K562 (cell line): ENCODE measurements around the gene ZNF587. TPM values are rescaled to one million over a fixed set of nuclear protein-coding genes. Genes with fewer than 3 reads are reported as not detected.

ENCODE experiments used
- ARNT ChIP-seq, 2 experiments: fragments of 450-650 bp; IDR thresholded peaks; 2 replicates each; pipeline ENCODE4 v1.6.1; 2016; ENCODE audit warnings: mild to moderate bottlenecking in 1 of 2
- BCOR ChIP-seq: fragments of 450-650 bp; IDR thresholded peaks from 2 replicates; pipeline ENCODE4 v1.6.1; 2016
- BRCA1 ChIP-seq, 2 experiments: fragments of 450-650 bp in 1 of 2; sonication (generic) in 1 of 2; formaldehyde crosslinking in 1 of 2; IDR thresholded peaks; 2 replicates each; pipeline versions ENCODE4 v1.5.0 to v1.6.1; 2017 to 2020; ENCODE audit warnings: mild to moderate bottlenecking in 1 of 2, missing genetic modification reagents in 1 of 2
- EHMT2 ChIP-seq: fragments of 450-650 bp; IDR thresholded peaks from 2 replicates; pipeline ENCODE4 v1.6.1; 2018; ENCODE audit warnings: antibody characterized with exemption
- FUS ChIP-seq: fragments of 200-400 bp; formaldehyde crosslinking; optimal IDR thresholded peaks from 2 replicates; pipeline ENCODE3; 2017; ENCODE audit warnings: low read depth, low read length
- HCFC1 ChIP-seq: IDR thresholded peaks from 2 replicates; pipeline ENCODE4 v1.6.1; 2012; ENCODE audit warnings: low read depth, low read length, improper control_type of control experiment
- HEY1 ChIP-seq: fragments of 250-450 bp; sonication (Bioruptor Pico); IDR thresholded peaks from 2 replicates; pipeline ENCODE4 v1.5.0; 2020; ENCODE audit warnings: mild to moderate bottlenecking, moderate library complexity, borderline replicate concordance
- KLF10 ChIP-seq: fragments of 250-450 bp; sonication (Bioruptor Pico); IDR thresholded peaks from 2 replicates; pipeline ENCODE4 v1.6.1; 2021; ENCODE audit warnings: matching md5 sums
- LEF1 ChIP-seq: fragments of 450-650 bp; IDR thresholded peaks from 2 replicates; pipeline ENCODE4 v1.6.1; 2016; ENCODE audit warnings: mild to moderate bottlenecking
- POLR2H ChIP-seq: IDR thresholded peaks from 2 replicates; pipeline ENCODE4 v1.6.1; 2016; ENCODE audit warnings: missing genetic modification characterization, low read depth, mild to moderate bottlenecking, control low read depth, missing compliant biosample characterization, moderate library complexity
- RAD21 ChIP-seq, 2 experiments: fragments of 250-450 bp in 1 of 2; fragments of 450-650 bp in 1 of 2; sonication (Bioruptor Pico) in 1 of 2; formaldehyde crosslinking in 1 of 2; IDR thresholded peaks in 1 of 2; conservative IDR thresholded peaks in 1 of 2; 2 replicates each; pipeline versions ENCODE4 v1.4.0 to v1.8.0; 2020 to 2022; ENCODE audit warnings: mild to moderate bottlenecking in 2 of 2, moderate library complexity in 1 of 2
- ZC3H11A ChIP-seq: IDR thresholded peaks from 2 replicates; pipeline ENCODE4 v1.6.1; 2012; ENCODE audit warnings: low read depth, low read length, improper control_type of control experiment
- ZNF121 ChIP-seq: sonication (generic); formaldehyde crosslinking; conservative IDR thresholded peaks from 2 replicates; pipeline ENCODE4 v1.8.0; 2022; ENCODE audit warnings: missing genetic modification reagents
- ZNF668 ChIP-seq: fragments of 250-450 bp; sonication (Bioruptor Pico); IDR thresholded peaks from 2 replicates; pipeline ENCODE4 v1.8.0; 2022; ENCODE audit warnings: mild to moderate bottlenecking, inconsistent platforms
- polyA plus RNA-seq, 8 experiments: library from polyadenylated mRNA; depleted of rRNA in 4 of 8; stranded (reverse) in 5 of 8; unstranded in 3 of 8; fragments of >200 nt; fragmentation: Nextera tagmentation in 2 of 8; fragmentation: Illumina TruSeq in 1 of 8; extraction: Ambion mirVana in 2 of 8; extraction: Trizol in 1 of 8; gene quantifications; 2 replicates each; pipeline versions ENCODE4 v1.2.1 to v1.2.3, GENCODE V29; 2011 to 2014; ENCODE audit warnings: inconsistent platforms in 1 of 8, missing spikeins in 1 of 8
- total RNA-seq, 7 experiments: library from RNA; depleted of rRNA in 6 of 7; stranded (reverse); fragments of >200 nt in 6 of 7; fragmentation: Illumina TruSeq in 2 of 7; extraction: Trizol in 2 of 7; gene quantifications; 2 replicates each; pipeline versions ENCODE4 v1.2.1 to v1.2.3, GENCODE V29; 2011 to 2021; ENCODE audit warnings: low replicate concordance in 1 of 7
- TF ChIP-seq, protein P1 (sequence below): fragments of 450-650 bp; IDR thresholded peaks from 2 replicates; pipeline ENCODE4 v1.6.1; 2018; ENCODE audit not compliant: partially characterized antibody
- TF ChIP-seq, protein P2 (sequence below): fragments of 250-450 bp; sonication (Bioruptor Pico); IDR thresholded peaks from 2 replicates; pipeline ENCODE4 v1.5.1; 2021; ENCODE audit warnings: mild to moderate bottlenecking
- TF ChIP-seq, protein P3 (sequence below), 3 experiments: IDR thresholded peaks in 2 of 3; conservative IDR thresholded peaks in 1 of 3; 2 replicates each; pipeline ENCODE4 v1.5.1; 2011 to 2012; ENCODE audit warnings: low read length in 3 of 3, mild to moderate bottlenecking in 3 of 3, control low read depth in 2 of 3, improper control_type of control experiment in 1 of 3, inconsistent platforms in 1 of 3, low read depth in 1 of 3, mixed read lengths in 1 of 3, moderate library complexity in 1 of 3; ENCODE audit not compliant: insufficient read depth in 2 of 3
- TF ChIP-seq, protein P4 (sequence below): sonication (generic); formaldehyde crosslinking; IDR thresholded peaks from 2 replicates; pipeline ENCODE4 v1.8.1; 2023; ENCODE audit warnings: mild to moderate bottlenecking, missing genetic modification reagents

The ZNF587 gene
- total and polyA plus RNA-seq, 9 of the 15 experiments (the other 6 are each of a cell fraction or from before 2014, with no cell fraction given), result 3.2 to 42.0 (median 24.9) TPM

DNA sequence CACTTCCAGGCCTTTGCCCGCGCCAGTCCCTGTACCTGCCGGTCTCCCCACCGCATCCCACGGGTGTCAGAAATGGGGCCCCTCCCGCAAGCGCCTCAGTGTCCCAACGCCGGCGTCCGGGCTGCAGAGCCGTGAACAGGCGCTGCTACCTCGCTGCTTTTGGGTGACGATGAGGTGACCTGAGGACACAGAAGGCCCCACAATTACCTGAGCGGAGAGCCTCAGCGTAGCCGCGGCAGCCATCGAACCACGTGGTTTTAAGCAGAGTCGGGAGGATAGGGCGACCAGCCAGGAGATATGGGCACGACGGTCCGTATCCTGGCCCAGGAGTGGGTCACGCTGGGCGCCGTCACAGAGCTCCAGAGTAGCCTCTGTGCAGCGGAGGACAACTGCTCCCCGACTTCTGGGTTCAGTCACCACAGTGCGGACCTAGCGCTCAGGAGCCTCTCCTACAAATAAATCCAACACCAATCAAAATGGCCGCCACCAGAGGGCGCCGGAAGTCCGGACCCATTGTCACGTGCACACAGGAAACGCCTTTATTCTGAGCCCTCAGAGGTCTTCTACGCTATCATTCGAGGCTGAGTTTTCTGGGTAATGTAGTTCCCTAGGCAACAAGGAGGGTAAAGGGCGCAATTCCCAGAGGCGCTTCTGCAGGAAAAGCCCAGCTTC, 39.0 kb downstream of the ZNF587 start, which contains the start of gene ZNF814 (continued):
- no peak for TF ChIP-seq ZNF121 (CRISPR knock-in tag)
- no peak for TF ChIP-seq EHMT2
- no peak for TF ChIP-seq LEF1
- TF ChIP-seq ZC3H11A, result no peak
- TF ChIP-seq FUS, result no peak
- TF ChIP-seq, protein P1, sequence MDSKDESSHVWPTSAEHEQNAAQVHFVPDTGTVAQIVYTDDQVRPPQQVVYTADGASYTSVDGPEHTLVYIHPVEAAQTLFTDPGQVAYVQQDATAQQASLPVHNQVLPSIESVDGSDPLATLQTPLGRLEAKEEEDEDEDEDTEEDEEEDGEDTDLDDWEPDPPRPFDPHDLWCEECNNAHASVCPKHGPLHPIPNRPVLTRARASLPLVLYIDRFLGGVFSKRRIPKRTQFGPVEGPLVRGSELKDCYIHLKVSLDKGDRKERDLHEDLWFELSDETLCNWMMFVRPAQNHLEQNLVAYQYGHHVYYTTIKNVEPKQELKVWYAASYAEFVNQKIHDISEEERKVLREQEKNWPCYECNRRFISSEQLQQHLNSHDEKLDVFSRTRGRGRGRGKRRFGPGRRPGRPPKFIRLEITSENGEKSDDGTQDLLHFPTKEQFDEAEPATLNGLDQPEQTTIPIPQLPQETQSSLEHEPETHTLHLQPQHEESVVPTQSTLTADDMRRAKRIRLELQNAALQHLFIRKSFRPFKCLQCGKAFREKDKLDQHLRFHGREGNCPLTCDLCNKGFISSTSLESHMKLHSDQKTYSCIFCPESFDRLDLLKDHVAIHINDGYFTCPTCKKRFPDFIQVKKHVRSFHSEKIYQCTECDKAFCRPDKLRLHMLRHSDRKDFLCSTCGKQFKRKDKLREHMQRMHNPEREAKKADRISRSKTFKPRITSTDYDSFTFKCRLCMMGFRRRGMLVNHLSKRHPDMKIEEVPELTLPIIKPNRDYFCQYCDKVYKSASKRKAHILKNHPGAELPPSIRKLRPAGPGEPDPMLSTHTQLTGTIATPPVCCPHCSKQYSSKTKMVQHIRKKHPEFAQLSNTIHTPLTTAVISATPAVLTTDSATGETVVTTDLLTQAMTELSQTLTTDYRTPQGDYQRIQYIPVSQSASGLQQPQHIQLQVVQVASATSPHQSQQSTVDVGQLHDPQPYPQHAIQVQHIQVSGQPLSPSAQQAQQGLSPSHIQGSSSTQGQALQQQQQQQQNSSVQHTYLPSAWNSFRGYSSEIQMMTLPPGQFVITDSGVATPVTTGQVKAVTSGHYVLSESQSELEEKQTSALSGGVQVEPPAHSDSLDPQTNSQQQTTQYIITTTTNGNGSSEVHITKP, result no peak
- TF ChIP-seq, protein P2, sequence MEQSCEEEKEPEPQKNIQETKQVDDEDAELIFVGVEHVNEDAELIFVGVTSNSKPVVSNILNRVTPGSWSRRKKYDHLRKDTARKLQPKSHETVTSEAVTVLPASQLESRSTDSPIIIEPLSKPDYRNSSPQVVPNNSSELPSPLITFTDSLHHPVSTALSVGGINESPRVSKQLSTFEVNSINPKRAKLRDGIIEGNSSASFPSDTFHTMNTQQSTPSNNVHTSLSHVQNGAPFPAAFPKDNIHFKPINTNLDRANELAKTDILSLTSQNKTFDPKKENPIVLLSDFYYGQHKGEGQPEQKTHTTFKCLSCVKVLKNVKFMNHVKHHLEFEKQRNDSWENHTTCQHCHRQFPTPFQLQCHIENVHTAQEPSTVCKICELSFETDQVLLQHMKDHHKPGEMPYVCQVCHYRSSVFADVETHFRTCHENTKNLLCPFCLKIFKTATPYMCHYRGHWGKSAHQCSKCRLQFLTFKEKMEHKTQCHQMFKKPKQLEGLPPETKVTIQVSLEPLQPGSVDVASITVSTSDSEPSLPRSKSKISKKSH (CRISPR knock-in tag), result no peak
- no peak for TF ChIP-seq POLR2H (tag)
- TF ChIP-seq HCFC1, result no peak
- no peak for TF ChIP-seq ZNF668 (CRISPR knock-in tag)
- TF ChIP-seq BRCA1 (IDR thresholded peaks at IDR 0.05), result no peak
- no peak for TF ChIP-seq BRCA1 (CRISPR knock-in tag; IDR thresholded peaks at IDR 0.05)
- 0 out of 4 replicates have a peak, but pooled peaks of 1 of the 2 experiments have one; percentile 10 for TF ChIP-seq RAD21 (CRISPR knock-in tag; conservative IDR thresholded peaks at IDR 0.05 in 1 of 2, IDR thresholded peaks at IDR 0.05 in 1 of 2)
- no peak for TF ChIP-seq BCOR
- no peak for TF ChIP-seq HEY1
- TF ChIP-seq KLF10 (CRISPR knock-in tag), result no peak
- TF ChIP-seq, protein P3, sequence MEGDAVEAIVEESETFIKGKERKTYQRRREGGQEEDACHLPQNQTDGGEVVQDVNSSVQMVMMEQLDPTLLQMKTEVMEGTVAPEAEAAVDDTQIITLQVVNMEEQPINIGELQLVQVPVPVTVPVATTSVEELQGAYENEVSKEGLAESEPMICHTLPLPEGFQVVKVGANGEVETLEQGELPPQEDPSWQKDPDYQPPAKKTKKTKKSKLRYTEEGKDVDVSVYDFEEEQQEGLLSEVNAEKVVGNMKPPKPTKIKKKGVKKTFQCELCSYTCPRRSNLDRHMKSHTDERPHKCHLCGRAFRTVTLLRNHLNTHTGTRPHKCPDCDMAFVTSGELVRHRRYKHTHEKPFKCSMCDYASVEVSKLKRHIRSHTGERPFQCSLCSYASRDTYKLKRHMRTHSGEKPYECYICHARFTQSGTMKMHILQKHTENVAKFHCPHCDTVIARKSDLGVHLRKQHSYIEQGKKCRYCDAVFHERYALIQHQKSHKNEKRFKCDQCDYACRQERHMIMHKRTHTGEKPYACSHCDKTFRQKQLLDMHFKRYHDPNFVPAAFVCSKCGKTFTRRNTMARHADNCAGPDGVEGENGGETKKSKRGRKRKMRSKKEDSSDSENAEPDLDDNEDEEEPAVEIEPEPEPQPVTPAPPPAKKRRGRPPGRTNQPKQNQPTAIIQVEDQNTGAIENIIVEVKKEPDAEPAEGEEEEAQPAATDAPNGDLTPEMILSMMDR (IDR thresholded peaks at IDR 0.05 in 2 of 3, conservative IDR thresholded peaks at IDR 0.05 in 1 of 3; ENCODE audit: insufficient read depth in 2 of 3, low read depth in 1 of 3, low read length in 3 of 3), result 0 out of 6 replicates have a peak, but pooled peaks of 1 of the 3 experiments have one; percentile 14
- TF ChIP-seq, protein P4, sequence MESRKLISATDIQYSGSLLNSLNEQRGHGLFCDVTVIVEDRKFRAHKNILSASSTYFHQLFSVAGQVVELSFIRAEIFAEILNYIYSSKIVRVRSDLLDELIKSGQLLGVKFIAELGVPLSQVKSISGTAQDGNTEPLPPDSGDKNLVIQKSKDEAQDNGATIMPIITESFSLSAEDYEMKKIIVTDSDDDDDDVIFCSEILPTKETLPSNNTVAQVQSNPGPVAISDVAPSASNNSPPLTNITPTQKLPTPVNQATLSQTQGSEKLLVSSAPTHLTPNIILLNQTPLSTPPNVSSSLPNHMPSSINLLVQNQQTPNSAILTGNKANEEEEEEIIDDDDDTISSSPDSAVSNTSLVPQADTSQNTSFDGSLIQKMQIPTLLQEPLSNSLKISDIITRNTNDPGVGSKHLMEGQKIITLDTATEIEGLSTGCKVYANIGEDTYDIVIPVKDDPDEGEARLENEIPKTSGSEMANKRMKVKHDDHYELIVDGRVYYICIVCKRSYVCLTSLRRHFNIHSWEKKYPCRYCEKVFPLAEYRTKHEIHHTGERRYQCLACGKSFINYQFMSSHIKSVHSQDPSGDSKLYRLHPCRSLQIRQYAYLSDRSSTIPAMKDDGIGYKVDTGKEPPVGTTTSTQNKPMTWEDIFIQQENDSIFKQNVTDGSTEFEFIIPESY (CRISPR knock-in tag), result 0 out of 2 replicates have a peak, but pooled peaks have one; percentile 32
- TF ChIP-seq ARNT (IDR thresholded peaks at IDR 0.05), result no peak
